Endothelial cell of umbilical vein (primary cell): ENCODE measurements around the gene SPATS2L. TPM values are rescaled to one million over a fixed set of nuclear protein-coding genes. Genes with fewer than 3 reads are reported as not detected.

Experiments used
- BruUV-seq: library from RNA; stranded (reverse); fragments of 400-500 nt; replicated peaks from 2 replicates; lab custom pipeline; 2021; lab: Mats Ljungman, UMichigan
- CTCF ChIA-PET: fragments of 300-600, 350-600 bp; sonication (Branson Sonifier 250); formaldehyde crosslinking; loops from one replicate; lab custom pipeline; 2021; ENCODE audit warnings: antibody characterized with exemption, inconsistent platforms; lab: Charles Lee
- POLR2A ChIA-PET: fragments of 300-600, 350-600 bp; sonication (Branson Sonifier 250); formaldehyde crosslinking; loops from one replicate; lab custom pipeline; 2021; ENCODE audit warnings: antibody characterized with exemption, inconsistent platforms; lab: Charles Lee
- DNase-seq: peaks from one replicate; pipeline ENCODE4 v3.0.0-alpha.2; 2011; ENCODE audit warnings: low read depth, low spot score
- FAIRE-seq: peaks from 2 replicates; lab custom pipeline; 2011; peaks lifted over from hg19 to GRCh38; lab: Jason Lieb, UNC
- H2AFZ ChIP-seq: 2 replicates; pipeline ENCODE4 v1.6.0; 2012; ENCODE audit warnings: low read depth, low read length, control low read depth, inconsistent platforms
- H3K27ac ChIP-seq: 2 replicates; pipeline ENCODE4 v1.5.1; 2011; ENCODE audit warnings: low read depth, mild to moderate bottlenecking, control low read depth, low read length, moderate library complexity; ENCODE audit not compliant: insufficient read depth
- H3K27me3 ChIP-seq, 2 experiments: 2 replicates each; pipeline versions ENCODE4 v1.6.0 to v1.6.1; 2011; ENCODE audit warnings: low read length in 2 of 2, mixed read lengths in 1 of 2; ENCODE audit not compliant: control insufficient read depth in 2 of 2, insufficient read depth in 2 of 2
- H3K36me3 ChIP-seq, 2 experiments: 2 replicates in 1 of 2; 3 replicates in 1 of 2; pipeline ENCODE4 v1.5.1; 2011; ENCODE audit warnings: low read length in 2 of 2, mild to moderate bottlenecking in 1 of 2, moderate library complexity in 1 of 2; ENCODE audit not compliant: control insufficient read depth in 2 of 2, insufficient read depth in 2 of 2; ENCODE audit errors: extremely low read depth in 1 of 2
- H3K4me1 ChIP-seq: 3 replicates; pipeline ENCODE4 v1.5.1; 2011; ENCODE audit warnings: mild to moderate bottlenecking, low read length; ENCODE audit not compliant: control insufficient read depth, insufficient read depth; ENCODE audit errors: extremely low read depth
- H3K4me2 ChIP-seq: 2 replicates; pipeline ENCODE4 v1.6.1; 2011; ENCODE audit warnings: low read length, control low read depth, mixed read lengths; ENCODE audit not compliant: insufficient read depth
- H3K4me3 ChIP-seq, 3 experiments: fragments of 200-600 bp in 1 of 3; sonication (generic), shearing (Covaris generic) in 1 of 3; replicated peaks in 1 of 3; 2 replicates each; pipeline ENCODE4 v1.5.1; 2011 to 2016; ENCODE audit warnings: control low read depth in 3 of 3, low read length in 3 of 3, mild to moderate bottlenecking in 2 of 3, inconsistent platforms in 1 of 3, low read depth in 1 of 3, moderate library complexity in 1 of 3; ENCODE audit not compliant: insufficient read depth in 1 of 3
- H3K79me2 ChIP-seq: 2 replicates; pipeline ENCODE4 v1.6.0; 2012; ENCODE audit warnings: low read length, inconsistent platforms; ENCODE audit not compliant: control insufficient read depth, insufficient read depth
- H3K9ac ChIP-seq: replicated peaks from 2 replicates; pipeline ENCODE3; 2011; ENCODE audit warnings: low read length, control low read depth; ENCODE audit not compliant: insufficient read depth; ENCODE audit errors: extremely low read depth
- H3K9me1 ChIP-seq: replicated peaks from 3 replicates; pipeline ENCODE4 v1.6.0; 2011; ENCODE audit warnings: mild to moderate bottlenecking, low read length; ENCODE audit not compliant: control insufficient read depth, insufficient read depth; ENCODE audit errors: extremely low read depth
- H3K9me3 ChIP-seq: replicated peaks from 2 replicates; pipeline ENCODE4 v1.5.1; 2012; ENCODE audit warnings: low read length, inconsistent platforms; ENCODE audit not compliant: control insufficient read depth, insufficient read depth
- H4K20me1 ChIP-seq: replicated peaks from 2 replicates; pipeline ENCODE3; 2011; ENCODE audit warnings: mild to moderate bottlenecking, low read length; ENCODE audit not compliant: control insufficient read depth, insufficient read depth; ENCODE audit errors: extremely low read depth
- CTCF ChIP-seq, 2 donors: IDR thresholded peaks; 1 replicate in 1 of 2; 2 replicates in 1 of 2; pipeline ENCODE4 v1.5.1; 2011; ENCODE audit warnings: low read length in 2 of 2, mild to moderate bottlenecking in 2 of 2, moderate library complexity in 2 of 2, control low read depth in 1 of 2, inconsistent platforms in 1 of 2, low read depth in 1 of 2; ENCODE audit not compliant: insufficient read depth in 1 of 2; ENCODE audit errors: extremely low read depth in 1 of 2
- EZH2 ChIP-seq: IDR thresholded peaks from 2 replicates; pipeline ENCODE4 v1.6.1; 2012; ENCODE audit warnings: borderline replicate concordance, low read depth, mild to moderate bottlenecking, moderate library complexity, low read length, inconsistent platforms; ENCODE audit not compliant: severe bottlenecking
- FOS ChIP-seq: IDR thresholded peaks from 2 replicates; pipeline ENCODE4 v1.6.1; 2011; ENCODE audit warnings: mild to moderate bottlenecking, low read length, moderate library complexity, borderline replicate concordance; ENCODE audit not compliant: insufficient read depth
- GATA2 ChIP-seq: IDR thresholded peaks from 2 replicates; pipeline ENCODE4 v1.7.0; 2011; ENCODE audit warnings: low read depth, mild to moderate bottlenecking, moderate library complexity, mixed read lengths, low read length; ENCODE audit not compliant: insufficient read length, insufficient read depth
- JUN ChIP-seq: IDR thresholded peaks from 2 replicates; pipeline ENCODE4 v1.6.1; 2011; ENCODE audit warnings: borderline replicate concordance, low read depth; ENCODE audit not compliant: insufficient read length, insufficient read depth
- MAX ChIP-seq: IDR thresholded peaks from 2 replicates; pipeline ENCODE4 v1.6.1; 2011; ENCODE audit not compliant: insufficient read depth, insufficient read length
- MYC ChIP-seq: IDR thresholded peaks from one replicate; pipeline ENCODE4 v1.6.1; 2011; ENCODE audit warnings: mild to moderate bottlenecking, low read depth, low read length
- POLR2A ChIP-seq: IDR thresholded peaks from 2 replicates; pipeline ENCODE4 v1.6.1; 2012; ENCODE audit warnings: low read depth, mild to moderate bottlenecking, control low read depth, low read length
- POLR2AphosphoS5 ChIP-seq: IDR thresholded peaks from 2 replicates; pipeline ENCODE4 v1.6.1; 2012; ENCODE audit warnings: low read depth, mild to moderate bottlenecking, control low read depth, low read length, moderate library complexity; ENCODE audit not compliant: insufficient read depth
- dilution Hi-C: fragments of 300-500 bp; cut with MboI; formaldehyde crosslinking; loops from one replicate; pipeline ENCODE4 v1.15.0; 2019; ENCODE audit warnings: low sequenced_read_pairs; ENCODE audit not compliant: extremely low pct_ligation_motif_present
- intact Hi-C: fragments of 100-400 bp; cut with micrococcal nuclease; formaldehyde crosslinking; loops from one replicate; pipeline ENCODE4 v1.10.0; 2022
- polyA plus RNA-seq, 4 experiments: library from polyadenylated mRNA; depleted of rRNA in 3 of 4; stranded (reverse) in 3 of 4; unstranded in 1 of 4; fragments of >200 nt; gene quantifications; 2 replicates each; pipeline versions ENCODE4 v1.2.1 to v1.2.3, GENCODE V29; 2011 to 2012; ENCODE audit warnings: missing spikeins in 1 of 4
- total RNA-seq: library from RNA; stranded (reverse); gene quantifications from 2 replicates; pipeline ENCODE4 v1.2.3, GENCODE V29; 2021

Gene SPATS2L
- total and polyA plus RNA-seq, 2 donors (not counting 3 experiments of a cell fraction or from before 2014, with no cell fraction given), result 29.1 to 72.9 TPM

- H3K27ac ChIP-seq, result no peak overlapping the region
- FAIRE-seq (no peak), DNase-seq (no peak)
- no TSS peak for BruUV-seq
- TF ChIP-seq JUN (no peak), CTCF (IDR thresholded peaks at IDR 0.05; ENCODE audit: extremely low read depth in 1 of 2, insufficient read depth in 1 of 2, low read depth in 1 of 2, low read length in 2 of 2) (no peak), MYC (no peak), GATA2 (no peak), EZH2 (no peak), POLR2AphosphoS5 (no peak), FOS (no peak), MAX (no peak), POLR2A (no peak)
- H3K27me3 ChIP-seq, result no peaks in the 10 kb centered on the region
- POLR2A ChIA-PET, result no interaction called here
- H4K20me1 ChIP-seq, result no peaks in the 10 kb centered on the region
- intact Hi-C loops (no loop called here), dilution Hi-C loops (no loop called here)
- H3K4me2 ChIP-seq, result no peak overlapping the region
- H3K9me1 ChIP-seq, result peaks cover 2% of the 10 kb centered on the region
- H2AFZ ChIP-seq, result no peak overlapping the region
- H3K9me3 ChIP-seq, result no peaks in the 10 kb centered on the region
- no peaks in the 10 kb centered on the region for H3K79me2 ChIP-seq
- H3K4me3 ChIP-seq, result no peak overlapping the region
- no peak overlapping the region for H3K9ac ChIP-seq
- peaks cover 2 to 8% of the 10 kb centered on the region in 2 experiments for H3K36me3 ChIP-seq
- CTCF ChIA-PET, result no interaction called here
- peaks cover 4% of the 10 kb centered on the region for H3K4me1 ChIP-seq
These were observed 132.4 kb downstream of the SPATS2L start for GRCh38 chr2:200438846-200439245.
